GM18858 (cell line): Measurements from ENCODE around the gene CDKN1B.
"Not testable (repeated sequence)": the region's sequence is repeated elsewhere in the genome, so short reads cannot be mapped to it uniquely, and the experiment has no call there.

Source experiments
- ATAC-seq: cut with Tn5 transposase; IDR thresholded peaks from one replicate; pipeline ENCODE4 v1.9.1; 2021; ENCODE audit not compliant: unreplicated experiment

Gene CDKN1B

DNA sequence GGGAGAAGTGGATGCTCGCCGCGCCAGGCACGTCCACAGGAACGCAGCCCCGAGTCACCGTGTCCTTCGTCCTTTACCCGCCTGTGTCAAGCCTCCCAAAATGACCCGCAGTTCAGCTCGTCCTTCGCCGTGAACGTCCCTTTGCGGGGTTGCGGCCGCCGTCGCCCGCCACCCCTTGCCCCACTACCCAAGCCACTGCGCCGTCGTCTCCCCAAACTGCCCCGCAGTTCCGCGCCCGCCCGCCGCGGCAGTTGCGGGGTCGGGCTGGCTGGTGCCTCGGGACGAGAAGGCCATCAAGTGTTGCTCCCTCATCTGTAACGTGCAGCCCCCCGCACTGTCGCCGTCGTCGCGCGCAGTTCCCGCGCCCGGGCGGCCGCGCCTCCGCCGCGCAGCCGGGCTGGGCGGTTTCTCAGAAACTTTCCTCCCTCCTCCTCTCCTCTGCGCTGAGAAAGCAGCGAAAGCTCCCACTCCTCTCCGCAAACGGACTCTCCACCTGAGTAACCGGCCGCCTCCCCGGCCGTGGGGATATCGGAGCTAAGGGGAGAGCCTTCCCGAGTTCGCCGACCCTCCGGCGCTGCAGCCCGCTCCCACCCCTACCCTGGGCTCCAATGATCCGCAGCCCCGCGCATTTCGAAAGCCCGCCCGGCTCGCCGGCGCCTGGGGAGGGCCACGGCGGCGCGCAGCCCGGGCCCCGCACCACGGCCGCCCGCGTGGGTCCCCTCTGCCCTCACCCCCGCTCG is 6.7 kb downstream of the CDKN1B start:
- ATAC-seq, result no peak

DNA sequence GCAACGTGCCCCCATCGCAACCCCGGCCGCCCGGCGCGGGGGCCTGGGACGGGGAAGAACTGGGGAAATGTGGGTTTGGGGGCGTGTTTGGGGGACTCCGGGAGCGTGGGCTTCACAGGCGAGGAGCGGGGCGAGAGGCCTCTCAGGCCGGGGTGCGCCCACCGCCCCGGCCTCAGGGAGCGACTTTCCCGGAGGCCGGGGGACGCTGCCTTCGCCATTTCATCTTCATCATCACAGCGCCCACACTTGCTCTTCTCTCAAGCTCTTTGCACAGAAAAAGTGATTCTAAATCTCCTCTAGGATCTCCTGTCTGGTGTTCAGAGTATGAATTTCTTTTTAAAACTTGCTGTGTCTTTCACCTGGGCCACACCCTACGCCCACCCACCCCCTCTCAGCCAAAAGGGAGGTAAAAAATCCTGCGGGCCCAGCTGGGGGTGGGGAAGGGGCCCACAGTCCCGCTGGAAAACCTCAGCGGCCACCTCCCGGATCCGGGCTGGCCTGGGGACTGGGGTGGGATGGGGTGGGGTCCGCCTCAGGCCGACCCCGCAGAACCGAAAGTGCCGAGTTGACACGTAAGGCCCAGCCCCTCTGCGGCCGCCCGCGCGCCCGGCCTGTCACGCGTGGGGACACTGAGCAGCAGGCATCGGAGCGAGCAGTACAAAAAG is 7.4 kb downstream of the CDKN1B start:
- no peak for ATAC-seq

DNA sequence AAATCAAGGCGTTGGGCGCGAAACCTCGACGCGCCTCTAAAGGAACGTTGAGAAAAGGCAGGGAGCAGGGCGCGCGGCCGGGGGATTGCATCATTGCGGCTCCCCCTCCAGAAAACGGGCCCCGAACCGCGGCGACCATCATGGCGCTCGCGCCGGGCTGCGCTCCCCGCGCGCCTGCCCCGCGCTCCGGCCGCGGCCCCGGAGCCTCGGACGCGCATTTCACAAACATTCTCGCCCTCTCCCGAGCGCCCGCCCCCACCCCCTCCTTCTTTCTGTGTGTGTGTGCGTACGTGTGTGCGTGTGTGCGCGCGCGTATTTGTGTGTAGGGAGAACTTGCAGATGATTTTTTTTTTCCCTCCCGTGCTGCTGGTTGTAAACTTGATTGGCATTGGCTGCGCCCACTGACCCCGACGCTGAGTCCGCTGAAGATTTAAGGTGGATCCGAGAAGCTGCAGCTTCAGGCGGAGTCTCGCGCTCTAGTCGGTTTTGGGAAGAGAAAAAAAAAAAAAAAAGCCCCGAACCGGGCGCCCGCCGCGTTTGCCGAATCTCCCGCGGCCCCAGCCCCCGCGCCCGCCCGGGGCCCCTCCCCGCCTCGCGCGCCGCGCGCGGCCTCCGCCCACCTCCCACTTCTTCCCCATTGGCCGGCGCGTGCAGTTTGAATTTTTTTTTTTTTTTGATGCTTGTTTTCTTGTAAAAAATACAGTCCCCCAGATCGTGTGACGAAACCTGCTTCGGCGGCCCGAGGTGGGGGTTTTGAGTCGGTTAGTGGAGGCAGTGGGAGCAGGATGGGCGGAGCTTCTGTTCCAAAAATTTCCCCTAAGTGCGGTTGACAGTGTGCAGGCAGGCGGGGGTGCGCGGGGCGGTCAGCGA is 8.2 kb downstream of the CDKN1B start:
- ATAC-seq, result peak; percentile 47

DNA sequence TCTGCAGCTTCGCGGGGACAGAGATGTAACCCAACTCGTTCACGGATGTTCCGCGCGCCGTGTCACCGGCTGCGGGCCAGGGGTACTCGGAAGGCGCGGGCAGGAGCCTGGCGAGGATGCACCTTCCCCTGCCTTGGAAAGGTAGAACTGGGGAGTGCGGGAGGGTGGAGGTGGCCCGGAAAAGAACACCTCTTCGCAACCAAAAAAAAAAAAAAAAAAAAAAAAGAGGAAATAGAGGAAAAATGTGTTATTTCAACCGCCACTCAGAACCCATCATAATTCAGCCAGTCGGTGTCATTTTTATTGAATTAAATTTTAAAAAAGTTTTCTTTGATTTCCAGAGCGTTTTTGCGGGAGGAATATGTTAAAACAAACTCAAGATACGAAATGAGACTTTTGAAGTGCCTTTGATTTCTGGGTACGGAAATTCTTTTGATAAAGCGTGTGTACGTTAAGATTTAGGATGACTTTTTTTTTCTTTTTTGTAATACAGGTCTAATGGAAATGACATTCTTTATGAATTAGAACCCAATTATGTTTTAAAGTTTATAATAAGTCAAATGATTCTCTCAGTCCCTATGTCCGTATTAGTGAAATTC is 8.9 kb downstream of the CDKN1B start:
- no peak for ATAC-seq

DNA sequence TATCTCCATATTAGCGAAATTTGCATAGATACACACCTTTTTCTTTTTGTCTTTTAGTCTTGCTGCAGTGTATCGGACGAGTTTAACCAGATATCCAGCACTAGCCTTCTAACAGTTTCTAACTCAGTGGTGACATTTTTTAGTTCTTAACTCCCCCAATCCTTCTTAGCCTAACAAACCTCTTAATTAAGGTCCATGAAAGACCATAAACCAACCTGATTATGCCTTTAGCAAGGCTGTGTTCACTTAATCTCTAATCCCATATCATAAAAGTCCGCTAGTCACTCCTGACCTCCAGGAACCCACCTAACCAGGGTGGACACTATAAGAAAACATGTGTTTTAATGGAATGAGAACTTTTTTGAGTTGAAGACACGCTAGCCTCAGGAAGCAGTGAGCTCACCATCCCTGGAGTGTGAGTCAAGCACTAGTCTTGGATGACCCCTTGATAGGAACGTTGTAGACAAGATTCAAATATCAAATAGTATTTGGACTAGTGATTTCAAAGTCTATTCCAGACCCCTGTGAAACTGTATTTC is 9.5 kb downstream of the CDKN1B start:
- no peak for ATAC-seq

DNA sequence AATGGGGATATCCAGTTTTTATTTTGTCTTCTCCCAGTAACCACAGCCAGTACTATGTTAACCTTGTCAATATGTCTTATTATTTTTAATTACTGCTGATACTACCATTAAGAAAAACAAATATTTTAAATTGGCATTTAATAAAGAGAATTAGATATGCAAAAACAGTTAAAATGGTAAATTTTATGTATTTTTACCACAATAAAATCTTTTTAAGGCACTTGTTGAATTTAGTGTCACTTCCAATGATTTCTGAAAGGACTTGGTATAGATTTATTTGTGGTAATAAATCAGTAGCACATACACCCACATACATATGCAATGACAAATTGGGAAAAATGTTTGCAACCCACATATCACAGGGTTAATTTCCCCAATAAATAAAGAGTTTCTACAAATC is 14.0 kb downstream of the CDKN1B start:
- no peak for ATAC-seq

DNA sequence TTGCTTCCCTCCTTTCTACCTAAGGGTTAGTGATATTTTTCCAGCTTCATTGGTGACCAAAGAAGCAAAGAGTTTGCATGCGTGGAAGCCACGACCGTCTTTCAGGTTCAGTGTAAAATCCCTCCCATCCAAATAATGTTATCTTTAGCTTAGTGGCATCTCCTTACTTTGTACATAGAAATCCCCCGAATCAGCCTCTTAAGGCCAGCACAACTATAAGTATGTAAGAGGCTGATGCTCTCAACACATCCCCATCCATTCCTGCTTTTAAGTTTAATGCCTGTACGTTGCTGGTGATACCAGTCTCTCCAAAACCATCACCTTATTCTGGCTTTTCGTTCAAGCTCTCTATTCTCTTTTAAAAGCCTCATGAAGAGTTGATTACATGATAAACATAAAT is 14.6 kb downstream of the CDKN1B start:
- no peak for ATAC-seq

DNA sequence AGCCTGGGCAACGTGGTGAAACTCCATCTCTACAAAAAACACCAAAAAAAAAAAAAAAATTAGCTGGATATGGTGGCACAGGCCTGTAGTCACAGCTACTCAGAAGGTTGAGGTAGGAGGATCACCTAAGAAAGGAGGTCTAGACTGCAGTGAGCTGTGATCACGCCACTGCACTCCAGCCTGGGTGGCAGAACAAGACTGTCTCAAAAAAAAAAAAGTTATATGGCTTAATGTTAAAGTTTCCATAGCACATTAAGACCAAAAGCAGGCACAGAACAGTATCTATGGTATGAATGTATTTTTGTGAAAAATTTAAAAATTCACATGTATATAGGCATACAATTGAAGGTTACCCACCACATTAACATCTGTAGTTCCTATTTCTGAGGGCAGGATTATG is 15.9 kb downstream of the CDKN1B start:
- no peak for ATAC-seq

DNA sequence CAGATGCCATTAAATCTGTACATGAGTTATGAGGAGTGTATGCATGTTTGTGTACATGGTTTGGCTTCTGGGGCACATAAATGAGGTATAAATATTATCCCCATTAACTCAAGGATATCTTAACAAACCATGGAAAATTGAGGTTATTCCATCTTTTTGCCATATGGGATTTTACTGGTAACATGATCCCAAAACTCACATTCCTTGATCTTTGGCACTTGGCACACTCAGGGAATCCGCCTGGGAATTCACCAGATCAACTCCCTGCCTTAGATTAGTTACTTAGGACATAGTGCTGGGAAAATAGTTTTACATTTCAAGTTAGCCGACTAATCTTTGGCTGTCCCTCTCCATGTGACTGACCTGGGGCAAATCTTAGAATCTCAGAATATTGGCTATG is 16.9 kb downstream of the CDKN1B start:
- ATAC-seq, result no peak

DNA sequence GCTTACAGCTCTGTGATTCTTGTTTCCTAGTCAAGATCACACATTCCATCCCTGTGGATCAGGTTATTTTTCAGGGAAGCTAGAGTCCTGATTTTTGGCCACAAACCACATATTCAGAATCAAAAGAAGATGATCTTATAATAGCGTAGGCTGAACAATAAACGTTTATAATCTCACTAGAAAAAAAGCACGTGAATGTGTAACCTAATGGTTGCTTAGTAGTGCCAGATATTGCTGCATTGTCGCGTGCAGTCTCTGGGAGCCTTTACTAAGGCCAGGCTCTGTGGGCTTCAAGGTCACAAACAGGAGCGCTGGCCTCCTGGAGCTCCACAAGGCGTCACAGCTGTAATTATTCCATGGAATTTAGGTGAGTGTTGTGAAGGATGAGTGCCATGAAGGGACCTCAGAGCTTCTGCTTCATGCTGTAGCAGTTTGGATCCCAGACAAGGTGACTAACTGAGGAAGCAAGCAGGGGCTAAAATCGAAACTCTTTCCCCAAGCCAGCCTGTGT is 17.4 kb downstream of the CDKN1B start:
- no peak for ATAC-seq

DNA sequence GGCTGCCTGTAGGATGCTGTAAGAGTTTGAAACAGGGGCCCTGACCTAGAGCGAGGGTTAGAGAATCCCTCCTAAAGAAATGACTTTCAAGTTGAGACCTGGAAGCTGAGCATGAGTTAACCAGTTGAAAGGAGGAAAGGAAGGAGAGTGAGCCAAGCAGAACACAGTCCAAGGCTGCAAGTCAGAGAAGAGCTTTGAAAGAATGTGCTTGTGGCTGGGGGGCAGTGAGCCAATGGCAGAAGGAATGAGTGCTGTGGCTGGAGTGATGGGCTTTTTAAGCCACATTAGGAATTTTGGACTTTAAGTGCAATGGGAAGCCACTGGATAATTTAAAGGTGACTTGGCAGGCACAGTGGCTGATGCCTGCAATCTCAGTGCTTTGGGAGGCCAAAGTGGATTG is 18.1 kb downstream of the CDKN1B start:
- no peak for ATAC-seq

DNA sequence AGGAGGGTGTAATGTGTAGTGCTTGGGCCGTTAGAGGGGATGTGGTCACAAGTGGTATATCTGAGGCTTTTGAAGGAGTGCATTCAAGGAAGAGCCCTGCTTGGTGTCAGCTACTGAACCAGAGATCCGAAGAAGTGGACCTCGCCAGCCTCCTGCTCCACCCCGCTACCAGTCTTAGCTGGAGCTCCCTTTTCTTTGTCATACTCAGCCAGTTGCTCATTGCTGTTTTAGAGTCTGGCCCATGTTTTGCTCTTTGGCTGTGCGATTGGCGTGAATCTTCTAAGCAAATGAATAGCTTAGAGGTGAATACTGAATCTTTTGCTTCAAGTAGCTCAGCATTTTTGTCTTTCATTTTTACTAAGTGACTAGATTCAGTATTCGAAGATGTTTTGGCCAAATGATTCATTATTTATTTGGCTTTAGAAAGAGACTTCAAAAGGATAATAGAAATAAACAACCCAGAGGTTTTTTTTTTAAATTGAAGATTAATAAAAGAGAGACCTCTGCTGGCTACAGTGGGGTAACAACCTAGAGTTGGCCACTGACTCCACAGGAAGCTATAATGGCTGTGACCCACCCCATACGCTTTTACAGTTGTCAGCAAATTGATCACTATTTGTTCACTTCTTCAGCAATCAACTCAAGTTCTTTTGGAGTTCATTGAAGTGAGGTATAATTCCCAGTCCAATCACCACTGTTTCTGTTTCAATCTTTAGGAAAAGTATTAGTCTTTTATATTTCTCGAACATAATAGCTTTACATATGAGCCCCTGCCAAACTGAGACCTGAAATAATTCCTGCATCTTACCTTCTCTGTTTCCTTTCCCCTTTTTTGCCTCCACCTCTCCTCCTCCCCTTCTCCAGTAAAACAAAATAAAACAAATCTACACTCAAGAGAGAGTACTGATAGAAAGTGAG is 19.9 kb downstream of the CDKN1B start:
- peak; percentile 61 for ATAC-seq

DNA sequence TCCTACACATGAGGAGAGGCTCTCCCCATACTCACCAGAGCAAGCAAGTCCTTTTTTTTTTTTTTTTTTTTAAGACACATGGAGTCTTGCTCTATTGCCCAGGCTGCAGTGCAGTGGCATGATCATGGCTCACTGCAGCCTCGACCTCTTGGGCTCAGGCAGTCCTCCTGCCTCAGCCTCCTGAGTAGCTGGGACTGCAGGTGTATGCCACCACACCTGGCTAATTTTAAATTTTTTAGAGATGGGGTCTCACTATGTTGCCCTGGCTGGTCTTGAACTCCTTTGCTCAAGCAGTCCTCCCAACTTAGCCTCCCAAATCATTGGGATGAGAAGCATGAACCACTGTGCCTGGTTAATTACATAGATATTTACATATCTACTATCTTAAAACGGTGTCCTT is 21.0 kb downstream of the CDKN1B start:
- ATAC-seq, result not testable (repeated sequence)

DNA sequence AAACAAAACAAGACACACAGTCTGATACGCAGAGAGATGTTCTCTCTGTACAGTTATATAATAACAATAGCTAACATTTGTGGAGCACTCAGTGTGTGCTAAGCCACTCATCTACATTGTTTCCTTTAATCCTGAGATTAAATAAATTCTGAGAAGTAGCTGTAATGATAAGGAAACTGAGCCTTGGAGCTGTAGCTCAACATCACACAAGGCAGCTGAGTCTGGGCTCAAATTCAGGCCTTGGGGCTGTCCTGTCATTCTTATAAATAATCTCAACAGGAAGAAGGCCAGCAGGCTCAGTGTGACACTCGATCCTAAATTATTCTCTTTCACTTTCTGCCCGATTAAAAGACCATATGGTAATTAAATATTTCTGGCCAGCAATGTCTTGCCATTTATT is 24.5 kb downstream of the CDKN1B start:
- no peak for ATAC-seq

DNA sequence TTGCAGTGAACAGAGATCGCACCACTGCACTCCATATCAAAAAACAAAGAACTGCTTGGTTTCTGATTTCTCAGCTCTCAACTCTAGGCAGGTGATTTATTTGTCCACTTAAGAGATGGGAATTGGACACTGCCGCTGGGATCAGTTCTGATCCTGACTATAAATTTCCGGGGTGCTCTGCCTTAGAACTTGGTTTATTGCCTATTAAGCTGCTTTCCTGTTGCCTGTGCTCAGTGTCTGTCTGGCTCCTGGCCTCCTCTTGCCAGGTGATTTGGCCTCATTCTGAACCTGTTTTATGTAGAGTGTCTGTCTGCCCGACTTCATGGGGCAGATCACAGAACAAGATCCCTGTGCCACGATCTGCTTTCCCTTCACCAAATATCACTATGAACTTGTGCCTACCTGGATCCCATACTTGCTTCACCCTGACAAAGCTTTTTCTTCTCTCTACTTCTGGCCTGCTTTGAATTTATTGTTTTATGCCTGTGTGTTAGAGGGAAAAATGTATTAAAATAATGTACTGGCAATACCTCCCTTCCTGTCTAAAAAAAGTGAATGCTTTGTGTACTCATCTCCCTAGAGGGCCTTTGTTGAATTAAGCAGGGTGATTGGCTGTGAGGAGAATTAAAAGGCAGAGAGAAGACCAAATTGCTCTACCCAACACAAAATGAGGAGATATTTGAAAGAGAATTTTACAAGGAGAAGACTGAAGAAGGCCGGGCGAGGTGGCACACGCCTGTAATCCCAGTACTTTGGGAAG is 27.6 kb downstream of the CDKN1B start:
- ATAC-seq, result no peak

DNA sequence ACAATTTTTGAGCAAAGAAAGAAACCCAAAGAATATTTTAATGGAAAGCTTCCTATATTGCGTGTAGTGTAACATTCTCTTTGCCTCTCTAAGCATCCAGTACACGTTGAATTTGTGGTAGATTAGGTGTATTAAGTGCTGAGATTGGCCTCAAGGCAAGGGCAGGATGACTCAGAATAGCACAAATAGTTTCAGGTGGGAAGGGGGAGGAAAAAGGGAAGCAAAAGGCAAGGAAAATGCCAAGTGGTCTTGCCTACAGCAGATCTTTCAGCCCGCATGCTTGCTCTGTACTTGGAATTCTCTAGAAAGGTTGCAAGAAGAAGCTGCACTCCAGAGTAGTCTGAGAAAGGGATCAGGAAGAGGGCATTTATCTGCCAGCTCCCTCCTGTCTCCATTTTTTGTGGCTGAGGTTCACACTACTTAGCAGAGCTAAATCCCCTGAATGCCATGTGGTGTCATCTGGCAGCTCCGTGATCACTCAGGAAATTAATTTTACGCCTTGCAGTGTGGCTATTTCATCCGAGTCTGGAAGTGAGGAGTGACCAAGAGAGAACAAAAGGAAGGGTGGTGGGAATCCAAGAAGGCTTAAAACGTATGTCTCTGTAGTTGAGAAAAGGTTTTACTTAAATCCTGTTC is 28.5 kb downstream of the CDKN1B start:
- ATAC-seq, result no peak

DNA sequence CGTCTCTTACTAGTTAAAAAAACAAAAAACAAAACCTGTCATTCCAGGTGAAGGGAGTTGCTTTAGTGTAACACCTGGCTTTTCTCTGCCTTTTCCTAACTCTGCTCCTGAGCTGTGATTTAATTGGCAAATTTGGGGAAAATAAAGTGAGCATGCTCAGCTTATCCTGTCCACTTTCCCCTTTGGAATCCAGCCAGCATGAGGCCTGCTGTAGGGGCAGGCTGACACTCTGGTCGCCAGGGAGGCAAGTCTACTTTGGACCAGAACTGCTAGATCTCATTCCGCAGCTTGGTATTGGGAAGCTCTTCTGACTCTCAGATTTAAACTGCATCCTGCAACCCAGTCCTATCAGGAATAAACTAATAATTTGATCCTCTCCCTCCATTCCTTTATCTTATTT is 30.1 kb downstream of the CDKN1B start:
- no peak for ATAC-seq

DNA sequence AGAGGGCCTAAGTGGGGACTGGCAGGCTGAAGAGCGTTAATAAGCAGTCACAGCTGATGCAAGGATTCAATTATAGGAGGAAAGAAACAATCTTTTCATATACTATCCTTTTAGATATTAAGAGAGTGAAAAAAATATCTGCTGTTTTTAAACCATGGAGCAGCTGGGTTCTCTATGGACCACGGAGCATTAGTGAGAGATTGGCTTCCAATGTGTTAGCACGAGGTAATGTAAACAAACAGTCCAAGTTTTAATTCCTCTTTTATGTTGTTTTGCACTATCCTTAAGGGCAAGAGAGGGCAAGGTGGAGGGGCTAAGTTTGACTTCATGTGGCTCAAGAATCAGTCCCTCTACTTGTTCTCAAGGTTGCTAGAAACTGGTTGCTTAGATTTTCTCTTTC is 30.9 kb downstream of the CDKN1B start:
- no peak for ATAC-seq

DNA sequence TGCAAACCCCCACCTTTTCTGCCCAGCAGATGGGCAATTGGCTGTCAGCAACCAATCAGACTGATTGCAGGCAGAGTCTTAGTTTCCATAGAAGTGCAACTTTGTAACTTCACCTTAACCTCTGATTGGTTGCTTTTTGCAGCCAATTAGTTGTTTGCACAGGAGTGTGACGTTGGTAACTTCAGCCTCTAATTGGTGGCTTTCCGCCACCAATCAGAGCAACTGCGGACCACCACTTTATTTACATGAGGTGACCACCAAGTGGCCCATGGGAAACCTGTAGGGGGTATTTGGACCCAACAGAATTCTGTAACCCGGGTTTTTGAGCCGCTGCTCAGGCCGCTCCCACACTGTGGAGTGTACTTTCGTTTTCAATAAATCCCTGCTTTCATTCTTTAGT is 32.3 kb downstream of the CDKN1B start:
- ATAC-seq, result no peak
